GM18873 (cell line): ENCODE results near the gene BPIFB2.

ENCODE experiments used
- ATAC-seq: cut with Tn5 transposase; IDR thresholded peaks from one replicate; pipeline ENCODE4 v1.9.1; 2021; ENCODE audit warnings: mild to moderate bottlenecking, moderate library complexity, moderate number of reproducible peaks; ENCODE audit not compliant: unreplicated experiment, low FRiP score

Gene BPIFB2

GRCh38 chr20:33063271-33063670 is 55.8 kb downstream of the BPIFB2 start:
- ATAC-seq, result no peak

- ATAC-seq, result no peak
These were observed 57.2 kb downstream of the BPIFB2 start for GRCh38 chr20:33064572-33065287.

GRCh38 chr20:33065785-33066184 is 58.3 kb downstream of the BPIFB2 start:
- ATAC-seq, result no peak

GRCh38 chr20:33067806-33068205 is 60.3 kb downstream of the BPIFB2 start:
- ATAC-seq, result no peak

- ATAC-seq, result no peak
These were observed 60.9 kb downstream of the BPIFB2 start for GRCh38 chr20:33068251-33068939.

- ATAC-seq, result no peak
These were observed 62.2 kb downstream of the BPIFB2 start for GRCh38 chr20:33069673-33070072.

GRCh38 chr20:33070111-33071053 is 62.9 kb downstream of the BPIFB2 start:
- no peak for ATAC-seq

- no peak for ATAC-seq
These were observed 63.7 kb downstream of the BPIFB2 start for GRCh38 chr20:33071198-33071597.

GRCh38 chr20:33072362-33072761 is 64.9 kb downstream of the BPIFB2 start:
- ATAC-seq, result no peak

GRCh38 chr20:33072813-33073212 is 65.3 kb downstream of the BPIFB2 start:
- no peak for ATAC-seq
